A673 (cell line): ENCODE results near the gene FBXL4.

Experiments
- CTCF ChIP-seq: fragments of 300-800, 200-600 bp; sonication (generic); conservative IDR thresholded peaks from 2 replicates; pipeline ENCODE4 v1.5.1; 2017; ENCODE audit warnings: low read depth, mild to moderate bottlenecking, antibody characterized with exemption, low read length, moderate library complexity, mixed read lengths
- EZH2 ChIP-seq: fragments of 200-600 bp; sonication (generic); IDR thresholded peaks from 2 replicates; pipeline ENCODE4 v1.6.1; 2017; ENCODE audit warnings: borderline replicate concordance, low read depth, mild to moderate bottlenecking, mixed read lengths, antibody characterized with exemption, low read length; ENCODE audit not compliant: poor library complexity, severe bottlenecking

- TF ChIP-seq CTCF (no peak), EZH2 (no peak)
These were observed 42.0 kb downstream of the FBXL4 start for GRCh38 chr6:98905759-98906158.
